C4-2B (cell line): ENCODE measurements around the gene FCGR3B.
"Not testable (repeated sequence)": the region's sequence is repeated elsewhere in the genome, so short reads cannot be mapped to it uniquely, and the experiment has no call there.

Experiments used
- CTCF ChIP-seq: fragments of 450-650 bp; conservative IDR thresholded peaks from 2 replicates; pipeline ENCODE4 v1.5.1; 2017; ENCODE audit warnings: mild to moderate bottlenecking
- ZFX ChIP-seq: fragments of 450-650 bp; IDR thresholded peaks from 2 replicates; pipeline ENCODE4 v1.6.1; 2017

GRCh38 chr1:161664689-161665088 is 33.7 kb upstream of the FCGR3B start:
- not testable (repeated sequence) for TF ChIP-seq CTCF, ZFX
